AG10803 (cell line): ENCODE results near the gene CFAP46.

Source experiments
- DNase-seq: peaks from one replicate; pipeline ENCODE4 v3.0.0; 2010; ENCODE audit warnings: low read depth
- H3K4me3 ChIP-seq: 2 replicates; pipeline ENCODE4 v1.5.1; 2011; ENCODE audit warnings: mild to moderate bottlenecking, low read length, control low read depth
- CTCF ChIP-seq: conservative IDR thresholded peaks from 2 replicates; pipeline ENCODE4 v1.5.1; 2011; ENCODE audit warnings: mild to moderate bottlenecking, low read length, control low read depth, inconsistent platforms

CFAP46 gene

GRCh38 chr10:132987671-132988571 is 45.6 kb upstream of the CFAP46 start:
- H3K4me3 ChIP-seq = peak overlapping the region; percentile 46
- peak; percentile 97 for DNase-seq
- no peak for TF ChIP-seq CTCF

GRCh38 chr10:132986978-132987377 is 44.6 kb upstream of the CFAP46 start:
- TF ChIP-seq CTCF = no peak
- H3K4me3 ChIP-seq = no peak overlapping the region
- no peak for DNase-seq

- H3K4me3 ChIP-seq = no peak overlapping the region
- TF ChIP-seq CTCF = no peak
- DNase-seq = no peak
Measured at GRCh38 chr10:132986576-132986975, 44.2 kb upstream of the CFAP46 start.

- no peak for DNase-seq
- H3K4me3 ChIP-seq = no peak overlapping the region
- TF ChIP-seq CTCF = no peak
Measured at GRCh38 chr10:132986076-132986475, 43.7 kb upstream of the CFAP46 start.

- TF ChIP-seq CTCF = no peak
- DNase-seq = no peak
- H3K4me3 ChIP-seq = no peak overlapping the region
Measured at GRCh38 chr10:132985546-132985900, 43.2 kb upstream of the CFAP46 start.

GRCh38 chr10:132984801-132985545 is 42.6 kb upstream of the CFAP46 start:
- TF ChIP-seq CTCF = no peak
- no peak overlapping the region for H3K4me3 ChIP-seq
- DNase-seq = peak; percentile 39

GRCh38 chr10:132984008-132984295 is 41.6 kb upstream of the CFAP46 start:
- no peak overlapping the region for H3K4me3 ChIP-seq
- no peak for DNase-seq
- no peak for TF ChIP-seq CTCF
